Midbrain (tissue), 1 donor: ENCODE measurements around the gene CLSTN3.
"Not testable (repeated sequence)": the region's sequence is repeated elsewhere in the genome, so short reads cannot be mapped to it uniquely, and the experiment has no call there.

ENCODE experiments used
- DNase-seq: peaks from one replicate; lab custom pipeline; 2025; lab: John Stamatoyannopoulos, UW

CLSTN3 gene

GRCh38 chr12:7150356-7150755 is 20.2 kb downstream of the CLSTN3 start:
- DNase-seq, result no peak

- no peak for DNase-seq
Observed at GRCh38 chr12:7150841-7151240, 20.7 kb downstream of the CLSTN3 start.

- no peak for DNase-seq
Observed at GRCh38 chr12:7151532-7151931, 21.4 kb downstream of the CLSTN3 start.

GRCh38 chr12:7152818-7153217 is 22.6 kb downstream of the CLSTN3 start:
- DNase-seq, result no peak

GRCh38 chr12:7154042-7154441 is 23.9 kb downstream of the CLSTN3 start:
- DNase-seq, result no peak

GRCh38 chr12:7154901-7155470 is 24.8 kb downstream of the CLSTN3 start:
- no peak for DNase-seq

GRCh38 chr12:7155471-7156034 is 25.4 kb downstream of the CLSTN3 start:
- no peak for DNase-seq

GRCh38 chr12:7156259-7157197 is 26.4 kb downstream of the CLSTN3 start:
- no peak for DNase-seq

GRCh38 chr12:7157391-7157790 is 27.2 kb downstream of the CLSTN3 start:
- DNase-seq, result no peak

- no peak for DNase-seq
Observed at GRCh38 chr12:7158781-7159609, 28.8 kb downstream of the CLSTN3 start.

GRCh38 chr12:7160183-7160582 is 30.0 kb downstream of the CLSTN3 start:
- DNase-seq, result no peak

GRCh38 chr12:7161327-7161726 is 31.2 kb downstream of the CLSTN3 start:
- no peak for DNase-seq

GRCh38 chr12:7161811-7162210 is 31.6 kb downstream of the CLSTN3 start:
- DNase-seq, result no peak

GRCh38 chr12:7162691-7163114 is 32.5 kb downstream of the CLSTN3 start:
- no peak for DNase-seq

GRCh38 chr12:7169951-7170350 is 39.8 kb downstream of the CLSTN3 start:
- DNase-seq, result no peak

- no peak for DNase-seq
Observed at GRCh38 chr12:7171854-7172253, 41.7 kb downstream of the CLSTN3 start.

- no peak for DNase-seq
Observed at GRCh38 chr12:7175493-7175892, 45.3 kb downstream of the CLSTN3 start.

- DNase-seq, result no peak
Observed at GRCh38 chr12:7176595-7176994, 46.4 kb downstream of the CLSTN3 start.

- DNase-seq, result no peak
Observed at GRCh38 chr12:7178481-7178880, 48.3 kb downstream of the CLSTN3 start.

- no peak for DNase-seq
Observed at GRCh38 chr12:7180685-7181084, 50.5 kb downstream of the CLSTN3 start.

GRCh38 chr12:7186058-7186457 is 55.9 kb downstream of the CLSTN3 start:
- not testable (repeated sequence) for DNase-seq
